Stimulated activated CD4-positive, alpha-beta T cell treated with anti-CD3 and anti-CD28 coated beads, Interleukin-15, amount 100 ng/mL, for 1 hour (primary cell): ENCODE results near the gene ARL8A.
A peak's percentile ranks its signal among the peaks of the same experiment; 100 is the strongest.
"Not testable (repeated sequence)": the region's sequence is repeated elsewhere in the genome, so short reads cannot be mapped to it uniquely, and the experiment has no call there.

Experiments
- DNase-seq, 2 donors: peaks; one replicate each; pipeline ENCODE4 v3.0.0-alpha.2; 2020; ENCODE audit warnings: low read depth in 1 of 2, low spot score in 1 of 2

ARL8A gene

GRCh38 chr1:202159534-202160371 lies 15.2 kb upstream of the ARL8A start:
- peak; percentile 42 to 51 for DNase-seq

DNA sequence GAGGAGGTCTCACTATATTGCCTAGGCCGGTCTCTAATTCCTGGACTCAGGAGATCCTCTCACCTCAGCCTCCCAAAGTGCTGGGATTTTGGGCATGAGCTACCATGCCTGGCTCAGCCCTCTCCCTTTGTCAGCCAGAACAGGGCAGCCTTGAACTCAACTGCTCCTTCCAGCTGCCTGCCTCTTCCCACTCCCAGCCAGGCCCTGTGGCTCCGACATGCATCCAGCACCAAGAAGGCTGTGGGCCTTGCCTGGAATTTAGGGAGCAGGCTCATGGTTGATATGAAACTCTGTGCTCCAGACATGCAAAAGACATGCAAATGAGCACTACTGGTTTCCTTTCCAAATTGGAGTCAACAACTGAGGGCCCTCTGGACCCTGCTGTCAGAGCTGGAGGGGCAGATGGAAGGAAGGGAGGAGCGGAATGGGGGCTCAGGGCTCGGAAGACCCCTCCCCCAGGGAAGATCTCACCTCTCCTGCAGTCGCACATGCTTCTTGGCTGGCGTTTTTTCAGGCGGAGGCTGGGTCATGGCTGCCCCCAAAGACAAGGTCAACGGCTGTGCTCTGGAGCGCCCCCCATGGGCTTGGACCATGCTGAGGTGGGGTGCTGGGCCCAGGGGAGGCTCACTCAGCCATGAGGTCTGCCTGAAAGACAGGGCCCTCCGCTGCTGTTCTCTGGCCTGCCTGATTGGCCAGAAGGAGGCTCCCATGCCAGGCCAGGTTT lies 14.4 kb upstream of the ARL8A start:
- DNase-seq: no peak

DNA sequence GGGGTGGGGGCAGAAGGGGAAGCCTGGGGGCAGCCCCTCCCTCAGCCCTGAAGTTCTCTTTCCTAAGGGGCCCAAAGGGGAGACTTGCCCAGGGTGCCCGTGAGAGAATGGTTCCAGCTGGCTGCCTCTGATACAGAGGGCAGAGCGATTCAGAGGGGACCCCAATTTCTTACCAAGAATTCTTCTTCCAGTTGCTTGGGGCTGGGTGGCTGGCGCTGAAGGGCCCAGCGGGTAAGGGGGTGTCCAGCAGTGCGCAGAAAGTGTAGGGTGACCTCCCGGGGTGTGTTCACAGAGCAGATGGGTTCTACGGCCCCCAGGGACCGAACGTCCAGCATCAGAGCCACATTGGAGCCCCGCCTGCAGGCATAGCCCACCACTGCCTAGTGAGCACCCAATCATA lies 13.4 kb upstream of the ARL8A start:
- DNase-seq: no peak

- DNase-seq: no peak
These were observed 12.1 kb upstream of the ARL8A start for GRCh38 chr1:202156590-202156989.

DNA sequence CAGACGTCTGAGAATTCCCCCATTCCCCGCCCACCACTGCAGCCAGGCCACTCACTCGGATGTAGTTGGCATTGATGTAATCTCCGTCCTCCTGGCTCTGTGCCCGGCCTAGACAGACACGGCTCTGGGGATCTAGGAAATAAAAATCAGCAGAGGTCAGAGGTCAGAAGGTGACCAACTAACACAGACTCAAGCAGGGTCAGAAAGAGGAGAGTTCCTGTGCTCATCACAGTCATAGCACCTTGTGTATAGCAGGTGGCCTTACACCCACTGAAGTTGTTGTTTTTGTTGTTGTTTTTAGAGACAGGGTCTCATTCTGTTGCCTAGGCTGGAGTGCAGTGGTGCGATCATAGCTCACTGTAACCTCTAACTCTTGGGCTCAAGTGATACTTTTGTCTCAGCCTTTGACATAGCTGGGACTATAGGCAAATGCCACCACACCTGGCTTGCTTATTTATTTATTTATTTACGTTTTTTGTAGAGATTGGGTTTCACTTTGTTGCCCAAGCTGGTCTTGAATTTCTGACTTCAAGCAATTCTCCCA lies 11.0 kb upstream of the ARL8A start:
- DNase-seq: no peak

GRCh38 chr1:202154766-202155477 lies 10.4 kb upstream of the ARL8A start:
- peak in 1 of 2 donors; percentile 17 for DNase-seq

DNA sequence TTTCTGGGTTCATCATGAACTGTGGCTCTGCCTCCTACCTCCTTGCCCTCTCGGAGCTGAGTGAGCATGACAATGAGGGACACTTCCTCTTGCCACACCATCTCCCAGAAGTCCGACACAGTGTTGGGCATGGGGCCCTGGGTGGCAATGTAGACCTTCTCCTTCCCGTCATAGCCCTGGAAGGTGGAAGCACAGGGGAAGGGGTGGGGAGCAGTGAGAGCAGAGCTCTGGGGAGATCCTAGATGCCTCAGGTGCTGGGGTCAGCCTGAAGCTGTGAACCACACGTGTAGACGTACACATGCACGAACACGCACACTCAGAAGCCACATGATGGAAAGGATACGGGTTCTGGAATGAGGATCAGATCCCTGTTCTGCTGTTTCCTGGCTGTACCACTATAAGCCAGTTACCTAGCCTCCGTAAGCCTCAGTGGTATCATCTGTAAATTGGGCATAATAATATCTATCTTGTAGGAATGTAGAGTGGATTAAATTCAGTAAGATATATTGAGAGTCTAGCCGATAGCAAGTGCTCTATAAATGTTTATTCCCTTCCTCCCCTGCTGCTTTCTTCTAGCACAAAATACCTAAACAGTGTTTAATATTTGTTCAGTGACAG lies 9.7 kb upstream of the ARL8A start:
- DNase-seq: no peak

DNA sequence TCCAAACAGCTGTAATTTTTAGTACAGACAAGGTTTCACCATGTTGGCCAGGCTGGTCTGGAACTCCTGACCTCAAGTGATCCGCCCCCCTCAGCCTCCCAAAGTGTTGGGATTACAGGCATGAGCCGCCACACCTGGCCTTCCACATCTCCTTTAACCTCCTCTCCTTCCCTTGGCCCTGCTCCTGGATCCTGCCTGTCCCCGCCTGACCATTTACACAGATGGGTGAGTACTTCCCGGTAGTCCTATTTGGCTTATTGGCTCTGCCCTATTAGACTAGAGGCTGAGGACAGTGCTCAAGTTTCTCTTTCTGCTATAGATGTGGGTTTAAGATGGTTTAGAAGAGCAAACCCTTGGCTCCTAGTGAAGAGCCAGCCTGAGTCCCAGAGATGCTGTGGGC lies 8.7 kb upstream of the ARL8A start:
- no peak for DNase-seq

DNA sequence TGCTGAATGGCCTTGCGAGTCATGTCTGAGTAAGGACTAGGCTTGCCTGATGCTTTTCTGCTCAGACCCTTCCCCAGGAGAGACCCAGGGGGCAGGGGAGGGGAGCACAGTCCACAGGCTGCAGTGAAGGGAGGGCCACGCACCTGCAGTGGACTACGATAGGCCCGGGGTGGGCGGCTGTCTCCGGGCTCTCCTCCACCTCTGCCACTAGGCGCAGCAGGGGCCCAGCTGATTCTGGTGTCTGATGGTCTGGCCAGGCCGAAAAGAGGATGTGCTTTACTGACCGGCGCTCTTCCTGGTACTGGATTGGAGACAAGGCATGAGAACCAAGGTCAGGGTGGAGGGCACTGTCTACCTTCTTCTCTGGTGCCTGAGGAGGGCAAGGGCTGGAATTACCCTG lies 7.9 kb upstream of the ARL8A start:
- DNase-seq: no peak

DNA sequence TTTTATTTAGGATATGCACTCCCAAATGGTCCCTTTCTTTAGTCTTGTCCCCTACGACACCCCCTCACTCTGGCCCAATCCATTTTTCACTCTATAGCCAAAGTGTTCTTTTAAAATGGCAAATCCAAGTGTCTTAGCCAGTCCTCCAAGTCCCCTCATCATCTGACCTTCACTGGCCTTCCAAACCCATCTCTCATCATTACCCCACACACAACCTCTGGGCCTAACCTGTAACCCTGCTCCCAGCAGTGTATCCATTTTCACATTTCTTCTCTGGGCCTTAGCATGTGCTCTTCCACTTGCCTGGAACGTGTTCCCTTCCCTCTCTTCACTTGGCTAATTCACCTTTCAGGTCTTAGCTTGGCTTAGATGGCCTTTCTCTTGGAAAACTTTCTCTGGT lies 6.5 kb upstream of the ARL8A start:
- DNase-seq: no peak

GRCh38 chr1:202150602-202151001 lies 6.1 kb upstream of the ARL8A start:
- DNase-seq: no peak

GRCh38 chr1:202150187-202150586 lies 5.7 kb upstream of the ARL8A start:
- no peak for DNase-seq

DNA sequence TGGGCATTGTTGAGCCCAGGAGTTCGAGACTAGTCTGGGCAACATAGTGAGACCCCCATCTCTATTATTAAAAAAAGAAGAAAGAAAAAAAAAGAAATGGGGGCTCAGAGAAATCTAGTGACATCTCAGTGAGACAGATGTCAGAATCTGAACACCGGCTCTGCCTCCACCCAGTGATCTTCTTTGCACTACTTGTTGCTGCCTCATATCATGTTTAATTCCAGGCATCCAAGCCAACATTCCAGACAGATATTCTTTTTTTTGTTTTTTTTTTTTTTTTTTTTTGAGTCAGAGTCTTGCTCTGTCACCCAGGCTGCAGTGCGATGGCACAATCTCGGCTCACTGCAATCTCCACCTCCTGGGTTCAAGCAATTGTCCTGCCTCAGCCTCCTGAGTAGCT lies 5.0 kb upstream of the ARL8A start:
- DNase-seq: no peak

DNA sequence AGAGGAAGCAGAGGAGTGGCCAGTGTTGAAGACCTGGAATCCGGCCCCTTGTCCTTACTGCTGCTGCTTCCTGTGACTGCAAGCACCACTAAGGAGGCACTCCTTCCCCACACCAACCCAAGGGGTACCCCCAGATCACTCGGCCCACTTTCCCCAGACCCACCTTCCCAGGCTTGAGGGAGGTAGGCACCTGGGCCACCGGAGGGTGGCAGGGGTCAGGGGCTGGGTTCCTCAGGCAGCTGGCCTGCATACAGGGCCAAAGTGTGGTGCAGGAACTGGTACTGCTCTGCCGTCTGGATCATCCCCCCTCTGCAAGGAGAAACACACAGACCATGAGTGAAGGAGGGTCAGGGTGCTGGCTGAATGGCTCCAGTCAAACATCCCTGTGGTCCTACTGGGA lies 3.9 kb upstream of the ARL8A start:
- DNase-seq: no peak

GRCh38 chr1:202146993-202147392 lies 2.5 kb upstream of the ARL8A start:
- no peak for DNase-seq

GRCh38 chr1:202146279-202146678 lies 1.7 kb upstream of the ARL8A start:
- DNase-seq: no peak

GRCh38 chr1:202145744-202146140 lies 1.2 kb upstream of the ARL8A start:
- not testable (repeated sequence) for DNase-seq

GRCh38 chr1:202145068-202145743 lies 669 bp upstream of the ARL8A start:
- no peak for DNase-seq

DNA sequence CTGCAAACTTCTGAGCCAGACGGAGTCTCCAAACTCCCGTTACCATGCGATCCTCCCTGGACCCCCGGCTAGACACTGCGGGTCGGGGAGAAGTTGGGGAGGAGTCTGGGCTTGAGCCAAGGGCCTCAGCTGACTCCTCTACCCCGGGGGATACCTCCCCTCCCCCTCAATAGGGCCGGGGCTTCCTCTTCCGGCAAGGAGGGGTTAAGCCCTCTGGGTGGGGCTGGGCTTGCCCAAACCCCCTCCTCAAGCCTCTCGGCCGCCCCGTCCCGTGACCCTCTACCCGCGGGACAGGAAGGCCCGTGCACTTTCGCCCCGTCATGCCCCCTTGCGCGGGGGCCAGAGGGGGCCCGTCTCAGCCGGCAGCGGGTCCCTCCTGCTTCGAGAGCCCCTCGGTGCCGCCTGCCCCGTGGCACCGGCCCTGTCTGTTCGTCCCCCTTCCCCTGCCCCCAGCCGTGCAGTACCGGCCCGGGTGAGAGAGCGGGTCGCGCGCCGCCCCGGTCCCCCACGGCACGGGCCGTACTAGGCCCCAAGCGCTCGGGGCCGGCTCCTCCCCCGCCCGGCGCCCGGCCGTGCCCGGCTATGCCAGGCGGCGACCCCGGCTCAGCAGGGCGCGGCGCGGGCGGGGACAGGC lies 652 bp downstream of the ARL8A start:
- DNase-seq: no peak
